ENCODE results near the gene ZP2. TPM values are rescaled to one million over a fixed set of nuclear protein-coding genes. Genes with fewer than 3 reads are reported as not detected.
"Not testable (repeated sequence)": the region's sequence is repeated elsewhere in the genome, so short reads cannot be mapped to it uniquely, and the experiment has no call there.

ZP2 gene
- total RNA-seq, 1 experiment from 2014 or later: not detected

DNA sequence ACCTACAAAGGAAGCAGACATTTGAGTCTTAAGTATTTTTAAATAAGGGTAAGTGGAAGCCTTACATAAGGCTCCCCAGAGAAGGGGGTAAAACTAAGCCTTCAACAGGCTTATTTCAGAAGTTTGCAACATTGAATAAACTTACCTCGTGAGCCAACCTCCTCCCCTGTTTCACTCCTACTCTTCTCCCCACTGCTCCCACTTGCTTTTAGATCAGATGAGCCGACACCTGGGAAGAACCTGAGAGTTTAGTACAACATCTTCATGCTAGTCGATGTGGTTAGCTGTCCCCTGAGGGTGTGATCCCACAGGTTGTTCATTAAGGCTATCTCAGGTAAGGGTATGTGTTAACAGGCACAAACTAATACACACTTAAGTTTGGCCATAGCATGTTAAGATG lies 13.8 kb downstream of the ZP2 start:
- Histone ChIP-seq H3K4me1 (replicated peaks; ENCODE audit: insufficient read depth) (no peaks in the 10 kb centered on the region), H3K36me3 (ENCODE audit: low read depth) (no peaks in the 10 kb centered on the region), H3K4me2 (no peak overlapping the region), H3K27ac (no peak overlapping the region), H3K4me3 (no peak overlapping the region), H3K79me2 (ENCODE audit: low read depth) (no peaks in the 10 kb centered on the region), H2AFZ (no peak overlapping the region), H3K9me3 (ENCODE audit: insufficient read depth, low read depth) (no peaks in the 10 kb centered on the region), H3K9me2 (ENCODE audit: insufficient read depth) (no peaks in the 10 kb centered on the region), H3F3A (ENCODE audit: insufficient read depth, low read depth) (no peaks in the 10 kb centered on the region), H4K20me1 (ENCODE audit: insufficient read depth) (no peaks in the 10 kb centered on the region), H3K27me3 (ENCODE audit: insufficient read depth, low read depth) (peaks cover 86% of the 10 kb centered on the region)
- BruUV-seq (replicated peaks): no TSS peak
- DNase-seq: no peak
- TF ChIP-seq, protein P1, sequence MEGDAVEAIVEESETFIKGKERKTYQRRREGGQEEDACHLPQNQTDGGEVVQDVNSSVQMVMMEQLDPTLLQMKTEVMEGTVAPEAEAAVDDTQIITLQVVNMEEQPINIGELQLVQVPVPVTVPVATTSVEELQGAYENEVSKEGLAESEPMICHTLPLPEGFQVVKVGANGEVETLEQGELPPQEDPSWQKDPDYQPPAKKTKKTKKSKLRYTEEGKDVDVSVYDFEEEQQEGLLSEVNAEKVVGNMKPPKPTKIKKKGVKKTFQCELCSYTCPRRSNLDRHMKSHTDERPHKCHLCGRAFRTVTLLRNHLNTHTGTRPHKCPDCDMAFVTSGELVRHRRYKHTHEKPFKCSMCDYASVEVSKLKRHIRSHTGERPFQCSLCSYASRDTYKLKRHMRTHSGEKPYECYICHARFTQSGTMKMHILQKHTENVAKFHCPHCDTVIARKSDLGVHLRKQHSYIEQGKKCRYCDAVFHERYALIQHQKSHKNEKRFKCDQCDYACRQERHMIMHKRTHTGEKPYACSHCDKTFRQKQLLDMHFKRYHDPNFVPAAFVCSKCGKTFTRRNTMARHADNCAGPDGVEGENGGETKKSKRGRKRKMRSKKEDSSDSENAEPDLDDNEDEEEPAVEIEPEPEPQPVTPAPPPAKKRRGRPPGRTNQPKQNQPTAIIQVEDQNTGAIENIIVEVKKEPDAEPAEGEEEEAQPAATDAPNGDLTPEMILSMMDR (conservative IDR thresholded peaks at IDR 0.05): no peak
- intact Hi-C loops (cut with micrococcal nuclease; ENCODE audit: unreplicated experiment): no loop called here
- CTCF ChIA-PET: no interaction called here
- POLR2A ChIA-PET (ENCODE audit: unreplicated experiment): no interaction called here

DNA sequence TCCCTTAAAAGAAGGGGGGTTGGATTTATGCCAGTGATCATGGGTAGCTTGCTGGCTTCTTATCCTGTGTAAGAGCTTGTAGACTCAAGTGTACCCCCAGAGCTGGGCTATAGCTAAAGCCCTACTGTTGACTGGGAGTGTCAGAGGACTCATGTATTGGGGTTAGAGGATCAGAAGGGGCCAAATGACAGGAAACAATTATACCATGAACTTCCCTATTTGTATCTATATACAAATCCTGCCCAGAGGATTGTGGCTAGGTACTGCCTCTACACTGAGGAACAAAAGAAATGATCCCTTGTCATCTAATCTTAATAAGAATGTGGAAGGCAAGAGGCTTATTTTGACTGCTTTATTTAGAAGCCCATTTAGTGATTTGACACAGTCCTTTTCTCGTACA lies 14.3 kb downstream of the ZP2 start:
- DNase-seq: no peak
- Histone ChIP-seq H3K27ac (no peak overlapping the region), H3K4me2 (no peak overlapping the region), H3K79me2 (ENCODE audit: low read depth) (no peaks in the 10 kb centered on the region), H3K4me3 (no peak overlapping the region), H3K4me1 (replicated peaks; ENCODE audit: insufficient read depth) (no peaks in the 10 kb centered on the region), H3K9me2 (ENCODE audit: insufficient read depth) (no peaks in the 10 kb centered on the region), H3K27me3 (ENCODE audit: insufficient read depth, low read depth) (peaks cover 81% of the 10 kb centered on the region), H3K36me3 (ENCODE audit: low read depth) (no peaks in the 10 kb centered on the region), H3F3A (ENCODE audit: insufficient read depth, low read depth) (no peaks in the 10 kb centered on the region; the same call in 1 of the 2 replicates), H3K9me3 (ENCODE audit: insufficient read depth, low read depth) (no peaks in the 10 kb centered on the region), H2AFZ (no peak overlapping the region), H4K20me1 (ENCODE audit: insufficient read depth) (no peaks in the 10 kb centered on the region)
- BruUV-seq (replicated peaks): no TSS peak
- TF ChIP-seq EZH2 (IDR thresholded peaks at IDR 0.05; ENCODE audit: low read depth): no peak
- TF ChIP-seq, protein P1 (conservative IDR thresholded peaks at IDR 0.05): no peak
- POLR2A ChIA-PET (ENCODE audit: unreplicated experiment): no interaction called here
- CTCF ChIA-PET: no interaction called here
- intact Hi-C loops (cut with micrococcal nuclease; ENCODE audit: unreplicated experiment): no loop called here

DNA sequence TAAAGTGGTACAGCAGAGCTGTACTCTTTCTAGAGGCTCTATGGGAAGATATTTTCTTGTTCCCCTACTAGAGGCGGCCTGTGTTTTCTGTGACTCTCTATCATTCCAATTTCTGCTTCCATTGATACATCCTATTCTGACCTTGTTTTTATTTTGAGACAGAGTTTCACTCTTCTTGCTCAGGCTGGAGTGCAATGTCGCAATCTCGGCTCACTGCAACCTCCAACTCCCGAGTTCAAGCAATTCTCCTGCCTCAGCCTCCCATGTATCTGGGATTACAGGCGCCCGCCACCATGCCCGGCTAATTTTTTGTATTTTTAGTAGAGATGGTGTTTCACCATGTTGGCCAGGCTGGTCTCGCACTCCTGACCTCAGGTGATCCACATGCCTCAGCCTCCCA lies 16.0 kb downstream of the ZP2 start:
- H3K4me1 ChIP-seq (replicated peaks; ENCODE audit: insufficient read depth); H3K36me3 ChIP-seq (ENCODE audit: low read depth); DNase-seq; H3K4me3 ChIP-seq; H3K9me2 ChIP-seq (ENCODE audit: insufficient read depth); H2AFZ ChIP-seq; H4K20me1 ChIP-seq (ENCODE audit: insufficient read depth); H3K4me2 ChIP-seq; CTCF ChIA-PET; H3F3A ChIP-seq (ENCODE audit: insufficient read depth, low read depth); H3K79me2 ChIP-seq (ENCODE audit: low read depth); H3K9me3 ChIP-seq (ENCODE audit: insufficient read depth, low read depth); POLR2A ChIA-PET (ENCODE audit: unreplicated experiment); BruUV-seq (replicated peaks); H3K27ac ChIP-seq; intact Hi-C loops (cut with micrococcal nuclease; ENCODE audit: unreplicated experiment): not testable (repeated sequence)
- peaks cover 64% of the 10 kb centered on the region for H3K27me3 ChIP-seq (ENCODE audit: insufficient read depth, low read depth)

DNA sequence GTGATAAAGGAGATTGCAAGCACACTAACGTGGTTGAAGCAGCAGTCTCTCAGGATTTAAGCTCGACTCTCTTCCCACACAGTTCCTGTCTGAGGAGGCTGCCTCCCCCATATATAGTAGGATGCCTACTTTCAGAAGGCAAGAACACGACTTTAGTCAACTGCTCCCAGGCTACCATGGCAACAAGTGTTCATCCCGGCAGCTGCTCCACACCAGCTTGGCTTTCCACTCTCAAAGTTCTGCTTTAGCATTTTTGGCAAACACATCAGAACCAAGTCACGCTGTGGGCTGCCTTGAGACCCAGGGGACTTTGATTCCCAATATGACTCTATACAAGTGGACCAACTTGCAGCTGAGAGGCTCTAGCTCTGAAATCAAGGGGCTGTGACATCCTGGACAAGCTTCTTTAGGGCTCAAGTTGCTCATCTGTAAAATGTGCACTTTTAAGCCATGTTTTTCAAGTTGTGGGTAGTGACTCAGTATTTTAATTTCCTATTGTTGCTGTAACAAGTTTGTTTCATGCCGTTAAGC lies 16.5 kb downstream of the ZP2 start:
- Histone ChIP-seq H3K9me2 (ENCODE audit: insufficient read depth) (no peaks in the 10 kb centered on the region), H3K36me3 (ENCODE audit: low read depth) (no peaks in the 10 kb centered on the region), H4K20me1 (ENCODE audit: insufficient read depth) (no peaks in the 10 kb centered on the region), H3K27me3 (ENCODE audit: insufficient read depth, low read depth) (peaks cover 59% of the 10 kb centered on the region), H3K9me3 (ENCODE audit: insufficient read depth, low read depth) (no peaks in the 10 kb centered on the region), H3K4me3 (no peak overlapping the region), H2AFZ (no peak overlapping the region), H3K79me2 (ENCODE audit: low read depth) (no peaks in the 10 kb centered on the region), H3K27ac (no peak overlapping the region), H3F3A (ENCODE audit: insufficient read depth, low read depth) (no peaks in the 10 kb centered on the region; the same call in 1 of the 2 replicates), H3K4me1 (replicated peaks; ENCODE audit: insufficient read depth) (no peaks in the 10 kb centered on the region), H3K4me2 (no peak overlapping the region)
- BruUV-seq (replicated peaks): no TSS peak
- DNase-seq: no peak
- ChIA-PET CTCF (no interaction called here), POLR2A (ENCODE audit: unreplicated experiment) (no interaction called here)
- TF ChIP-seq, protein P1 (conservative IDR thresholded peaks at IDR 0.05): no peak
- TF ChIP-seq EZH2 (IDR thresholded peaks at IDR 0.05; ENCODE audit: low read depth): no peak
- intact Hi-C loops (cut with micrococcal nuclease; ENCODE audit: unreplicated experiment): no loop called here
